Testis (tissue), 2 donors: ENCODE measurements around the gene MOXD1.

Experiments
- CTCF ChIP-seq, 3 experiments: fragments of 450-650 bp in 2 of 3; fragments of 200-600 bp in 1 of 3; sonication (generic) in 1 of 3; IDR thresholded peaks; one replicate each; pipeline ENCODE4 v1.5.1; 2016 to 2019; ENCODE audit warnings: antibody characterized with exemption in 3 of 3, mild to moderate bottlenecking in 2 of 3, moderate library complexity in 1 of 3
- POLR2A ChIP-seq: fragments of 450-650 bp; IDR thresholded peaks from one replicate; pipeline ENCODE4 v1.6.1; 2017; ENCODE audit warnings: antibody characterized with exemption, mild to moderate bottlenecking, moderate library complexity

- TF ChIP-seq POLR2A (no peak), CTCF (IDR thresholded peaks at IDR 0.05) (no peak)
These were observed 53.0 kb downstream of the MOXD1 start for GRCh38 chr6:132348231-132348630.
